Fibroblast of upper back skin (primary cell): ENCODE measurements around the gene SPRYD7.
"Not testable (repeated sequence)": the region's sequence is repeated elsewhere in the genome, so short reads cannot be mapped to it uniquely, and the experiment has no call there.

Experiments
- DNase-seq: peaks from one replicate; pipeline ENCODE4 v3.0.0-alpha.2; 2013

SPRYD7 gene

DNA sequence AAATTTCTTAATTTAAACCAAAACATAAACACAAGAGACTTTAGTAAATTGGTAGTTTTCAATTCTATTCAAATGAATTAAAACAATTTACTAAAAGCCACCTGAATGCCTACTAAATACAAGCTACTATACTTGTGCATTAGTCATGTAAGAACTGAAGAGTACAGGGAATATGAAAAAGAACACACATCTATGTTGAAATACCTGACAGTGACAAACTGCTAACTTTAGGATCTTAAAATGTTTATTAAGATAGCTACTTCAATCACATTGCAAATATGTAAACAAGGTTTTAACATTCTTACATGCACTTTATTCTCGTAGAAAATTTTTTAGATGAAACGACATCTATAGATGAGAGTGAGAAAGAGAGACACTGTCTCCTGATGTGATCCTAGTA is 4.1 kb downstream of the SPRYD7 start:
- DNase-seq, result no peak

DNA sequence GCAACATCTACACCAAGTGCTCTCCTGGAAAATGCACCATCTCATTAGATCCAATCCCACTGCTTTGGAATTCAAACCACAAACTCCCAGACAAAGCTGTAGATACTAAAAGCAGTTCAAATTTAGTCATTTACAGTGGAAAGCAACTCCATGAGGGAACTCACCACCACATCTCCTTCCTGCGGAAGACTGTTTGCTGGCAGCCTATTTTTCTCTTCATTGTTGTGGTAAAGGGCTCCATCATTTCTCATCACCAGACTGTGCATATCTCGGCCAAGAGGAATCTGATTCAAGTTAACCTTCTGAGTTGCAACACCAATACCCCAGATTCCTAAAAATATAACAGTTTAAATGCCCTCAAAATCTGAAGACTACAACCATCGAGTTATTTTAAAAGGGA is 8.4 kb downstream of the SPRYD7 start:
- DNase-seq, result peak; percentile 90

DNA sequence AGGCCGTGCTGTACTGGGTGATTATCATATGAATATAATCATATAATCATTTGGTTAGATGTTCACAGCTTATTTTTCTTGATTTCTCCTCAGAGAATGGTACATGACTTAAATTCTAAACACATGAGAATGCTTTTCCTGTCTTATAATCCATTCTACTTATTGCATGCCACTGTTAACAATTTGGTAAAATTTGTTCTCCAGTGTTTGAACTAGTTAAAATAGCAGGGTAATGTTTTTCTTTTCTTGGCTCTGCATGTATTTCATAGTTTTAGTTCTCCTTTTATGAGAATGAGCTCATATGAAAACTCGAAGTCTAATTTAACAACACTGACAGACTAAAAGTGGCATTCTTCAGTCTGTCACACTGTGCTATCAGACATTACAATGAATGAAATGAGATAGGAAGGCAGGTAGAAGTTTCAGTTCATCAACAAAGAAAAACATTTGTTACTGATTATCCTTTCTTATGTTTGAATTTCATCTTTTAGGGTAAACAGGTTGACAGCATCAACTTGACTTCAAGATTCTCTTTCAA is 10.2 kb downstream of the SPRYD7 start:
- no peak for DNase-seq

DNA sequence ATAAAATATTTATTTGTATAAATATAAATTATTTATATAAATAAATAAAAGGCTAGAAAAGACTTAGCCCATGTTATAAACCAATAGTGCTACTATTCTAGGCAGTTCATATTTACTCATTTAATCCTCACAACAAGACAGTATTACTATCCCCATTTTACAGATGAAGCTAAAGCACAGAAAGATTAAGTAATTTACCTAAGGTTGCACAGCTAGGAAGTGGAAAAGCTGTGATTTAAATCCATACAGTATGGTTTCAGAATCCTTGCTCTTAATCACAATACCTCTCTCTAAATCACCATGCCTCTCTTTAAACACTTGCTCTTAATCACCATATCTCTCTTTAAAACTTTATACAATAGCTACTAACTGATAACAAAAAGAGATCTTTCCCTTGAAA is 13.8 kb downstream of the SPRYD7 start:
- DNase-seq, result no peak

DNA sequence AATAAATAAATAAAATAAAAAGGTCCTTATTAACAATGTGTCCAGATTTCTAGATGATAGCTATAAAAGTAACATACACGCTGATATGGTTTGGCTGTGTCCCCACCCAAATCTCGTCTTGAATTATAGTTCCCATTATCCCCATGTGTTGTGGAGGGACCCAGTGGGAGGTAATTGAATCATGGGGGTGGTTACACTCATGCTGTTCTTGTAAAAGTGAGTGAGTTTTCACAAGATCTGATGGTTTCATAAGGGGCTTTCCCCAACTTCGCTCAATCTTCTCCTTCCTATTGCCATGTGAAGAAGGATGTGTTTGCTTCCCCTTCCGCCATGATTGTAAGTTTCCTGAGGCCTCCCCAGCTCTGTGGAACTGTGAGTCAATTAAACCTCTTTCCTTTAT is 15.2 kb downstream of the SPRYD7 start:
- DNase-seq, result not testable (repeated sequence)

DNA sequence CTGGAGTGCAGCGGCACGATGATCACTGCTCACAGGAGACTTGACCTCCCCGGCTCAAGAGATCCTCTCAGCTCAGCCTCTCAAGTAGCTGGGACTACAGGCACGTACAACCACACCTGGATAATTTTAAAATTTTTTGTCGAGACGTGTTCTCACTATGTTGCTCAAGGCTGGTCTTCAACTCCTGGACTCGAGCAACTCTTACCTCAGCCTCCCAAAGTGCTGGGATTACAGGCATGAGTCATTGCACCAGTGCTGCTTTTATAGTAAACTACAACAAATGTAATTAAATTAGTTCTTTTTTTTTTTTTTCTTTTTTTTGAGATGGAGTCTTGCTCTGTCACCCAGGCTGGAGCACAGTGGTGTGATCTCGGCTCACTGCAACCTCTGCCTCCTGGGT is 18.0 kb downstream of the SPRYD7 start:
- DNase-seq, result not testable (repeated sequence)

DNA sequence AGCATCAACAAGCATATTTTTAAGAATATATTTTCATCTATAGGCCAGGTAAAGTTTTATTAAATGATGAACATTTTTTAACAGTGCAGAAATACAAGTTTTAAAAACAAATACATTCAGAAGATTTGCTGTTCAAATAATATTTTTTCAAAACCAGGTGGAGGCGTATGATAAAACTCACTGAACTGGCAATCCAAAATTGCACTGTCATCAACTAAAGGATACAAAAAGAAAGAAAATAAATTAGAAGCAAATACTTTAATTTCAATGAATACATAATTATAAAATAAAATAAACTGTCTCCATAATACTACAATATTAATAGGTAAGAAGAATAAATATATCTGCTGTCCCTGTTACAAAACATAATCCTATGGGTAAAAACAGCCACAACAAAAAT is 21.2 kb downstream of the SPRYD7 start:
- DNase-seq, result no peak

DNA sequence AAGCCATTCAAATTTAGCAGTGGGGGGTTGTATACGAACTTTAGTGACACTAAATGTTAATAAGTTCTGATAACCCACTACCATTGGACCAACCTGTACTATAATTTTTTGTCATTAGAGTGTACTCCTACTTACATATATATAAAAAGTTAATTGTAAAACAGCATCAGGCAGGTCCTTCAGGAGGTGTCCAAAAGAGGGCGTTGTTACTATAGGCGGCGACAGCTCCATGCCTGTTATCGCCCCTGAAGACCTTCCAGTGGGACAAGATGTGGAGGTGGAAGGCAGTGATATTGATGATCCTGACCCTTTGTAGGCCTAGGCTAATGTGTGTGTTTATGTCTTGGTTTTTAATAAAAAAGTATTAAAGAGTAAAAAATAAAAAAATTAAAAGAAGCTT is 27.5 kb downstream of the SPRYD7 start:
- DNase-seq, result no peak

DNA sequence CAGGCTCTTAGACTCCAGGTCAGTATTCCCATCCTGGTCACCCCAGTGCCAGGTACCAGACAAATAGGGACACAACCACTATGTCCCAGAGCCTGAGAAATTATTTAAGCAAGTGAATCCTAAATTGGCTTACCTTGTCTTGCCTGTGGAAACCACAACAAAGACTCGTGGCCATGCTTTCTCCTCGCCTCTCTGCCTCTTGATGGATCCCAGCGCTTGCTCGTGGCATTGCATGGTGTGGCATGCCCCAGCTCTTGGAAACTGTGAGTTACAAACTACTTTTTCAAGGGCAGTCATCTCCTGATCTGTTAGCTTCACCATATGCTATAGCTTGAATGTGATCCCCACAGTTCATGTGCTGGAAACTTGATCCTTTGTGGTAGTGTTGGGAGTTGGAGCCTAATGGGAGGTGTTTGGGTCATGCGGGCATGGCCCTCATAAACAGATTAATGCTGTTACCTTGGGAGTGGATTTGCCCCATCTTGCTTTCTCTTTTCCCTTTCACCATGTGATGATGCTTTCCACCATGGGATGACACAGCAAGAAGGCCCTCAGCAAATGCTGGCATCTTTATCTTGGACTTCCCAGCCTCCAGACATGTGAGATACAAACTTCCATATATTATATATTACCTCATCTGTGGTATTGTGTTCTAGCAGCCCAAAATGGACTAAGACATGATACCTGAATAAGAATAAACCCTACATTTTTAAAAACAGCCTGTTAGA is 31.2 kb downstream of the SPRYD7 start:
- no peak for DNase-seq

DNA sequence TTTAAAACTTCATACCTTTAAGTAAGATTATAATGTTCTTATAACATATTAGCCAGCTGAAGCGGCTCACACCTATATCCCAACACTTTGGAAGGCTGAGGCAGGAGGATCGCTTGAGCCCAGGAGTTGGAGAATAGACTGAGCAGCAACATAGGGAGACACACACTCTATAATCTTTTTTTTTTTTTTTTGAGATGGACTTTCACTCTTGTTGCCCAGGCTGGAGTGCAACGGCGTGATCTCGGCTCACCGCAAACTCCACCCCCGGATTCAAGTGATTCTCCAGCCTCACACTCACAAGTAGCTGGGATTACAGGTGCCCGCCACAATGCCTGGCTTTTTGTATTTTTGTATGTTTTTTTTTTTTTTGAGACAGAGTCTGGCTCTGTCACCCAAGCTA is 37.3 kb downstream of the SPRYD7 start:
- DNase-seq, result no peak

DNA sequence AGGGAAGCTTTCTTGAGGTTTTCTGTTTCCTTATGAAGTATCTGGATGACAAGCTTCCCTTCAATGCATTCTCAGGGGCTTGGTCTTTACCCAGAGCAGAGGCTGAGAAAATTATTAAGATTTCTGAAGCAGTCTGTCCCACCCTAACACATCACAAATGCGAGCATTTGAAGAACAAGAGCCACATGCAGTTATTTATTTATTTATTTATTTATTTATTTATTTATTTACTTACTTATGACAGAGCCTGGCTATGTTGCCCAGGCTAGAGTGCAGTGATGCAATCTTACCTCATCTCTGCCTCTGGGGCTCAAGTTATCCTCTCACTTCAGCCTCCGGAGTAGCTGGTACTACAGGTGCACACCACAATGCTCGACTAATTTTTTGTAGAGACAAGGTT is 38.4 kb downstream of the SPRYD7 start:
- DNase-seq, result no peak

DNA sequence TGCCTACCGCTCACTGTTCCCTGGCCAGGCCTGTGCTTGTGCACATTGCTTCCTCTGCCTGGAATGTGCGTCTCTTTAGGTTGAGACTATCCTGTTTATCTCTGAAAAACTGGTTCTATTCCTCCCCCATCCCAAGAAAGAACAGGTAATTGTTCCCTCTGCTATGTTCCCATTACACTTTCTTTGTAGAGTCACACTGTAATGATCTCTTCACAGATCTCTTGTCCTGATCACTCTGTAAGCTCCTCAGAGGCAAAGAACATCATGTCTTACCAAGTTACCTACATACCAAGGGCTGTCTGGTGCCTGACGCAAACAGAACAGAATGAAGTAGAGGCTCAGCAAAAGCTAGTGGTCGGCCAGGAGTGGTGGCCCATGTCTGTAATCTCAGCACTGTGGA is 40.3 kb downstream of the SPRYD7 start:
- DNase-seq, result no peak

DNA sequence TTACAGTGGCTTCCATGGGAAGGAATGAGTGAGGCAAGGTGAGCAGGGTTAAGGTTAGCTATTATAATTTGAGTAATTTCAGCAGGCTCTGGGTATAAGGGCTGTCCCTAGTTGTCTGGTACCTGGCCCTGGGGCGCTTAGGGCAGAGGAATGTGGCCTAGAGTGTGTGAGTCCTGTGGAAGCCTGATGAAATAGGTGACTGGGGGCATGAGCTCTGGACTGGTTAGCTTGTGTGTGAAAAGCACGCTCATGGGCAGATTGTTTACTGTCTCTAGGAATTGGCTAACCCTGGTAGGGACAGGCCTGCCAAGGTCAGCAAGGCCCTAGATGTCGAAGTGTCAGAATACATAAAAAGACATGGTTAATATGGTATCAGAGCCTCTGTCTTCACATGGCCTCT is 42.5 kb downstream of the SPRYD7 start:
- DNase-seq, result no peak

DNA sequence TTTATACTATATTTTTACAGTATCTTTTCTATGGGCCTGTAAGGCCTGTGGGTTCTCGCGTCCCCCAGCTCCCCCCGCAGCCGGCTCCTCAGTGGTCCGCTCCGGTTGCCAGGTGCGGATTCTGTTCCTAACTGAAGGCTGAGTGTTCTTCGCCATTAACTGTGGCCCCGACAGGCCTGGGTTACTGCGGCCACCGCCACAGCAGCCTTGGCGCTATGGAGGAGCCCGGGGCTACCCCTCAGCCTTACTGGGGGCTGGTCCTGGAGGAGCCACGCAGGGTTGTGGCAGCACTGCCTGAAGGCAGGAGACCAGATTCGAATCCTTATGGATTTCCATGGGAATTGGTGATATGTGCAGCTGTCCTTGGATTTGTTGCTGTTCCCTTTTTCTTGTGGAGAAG is 45.8 kb downstream of the SPRYD7 start:
- DNase-seq, result no peak

DNA sequence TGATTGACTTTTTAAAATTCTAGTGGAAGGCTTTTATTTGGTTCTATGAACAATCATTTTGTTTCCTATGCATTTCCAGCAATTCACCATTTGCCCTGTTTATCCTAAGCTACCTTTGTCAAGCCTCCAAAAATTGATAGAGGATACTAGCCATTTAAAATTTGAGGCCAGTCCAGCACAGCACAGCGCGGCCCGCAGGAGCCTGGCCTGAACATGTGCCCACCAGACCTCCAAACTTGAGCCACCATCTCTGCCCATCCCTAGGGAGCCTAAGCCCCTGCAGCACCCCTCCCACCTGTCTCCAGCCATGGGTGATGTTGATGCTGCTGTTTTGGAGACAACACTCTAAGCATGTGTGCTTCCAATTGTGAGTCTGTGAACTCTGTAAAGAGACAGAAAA is 57.5 kb downstream of the SPRYD7 start:
- DNase-seq, result no peak

DNA sequence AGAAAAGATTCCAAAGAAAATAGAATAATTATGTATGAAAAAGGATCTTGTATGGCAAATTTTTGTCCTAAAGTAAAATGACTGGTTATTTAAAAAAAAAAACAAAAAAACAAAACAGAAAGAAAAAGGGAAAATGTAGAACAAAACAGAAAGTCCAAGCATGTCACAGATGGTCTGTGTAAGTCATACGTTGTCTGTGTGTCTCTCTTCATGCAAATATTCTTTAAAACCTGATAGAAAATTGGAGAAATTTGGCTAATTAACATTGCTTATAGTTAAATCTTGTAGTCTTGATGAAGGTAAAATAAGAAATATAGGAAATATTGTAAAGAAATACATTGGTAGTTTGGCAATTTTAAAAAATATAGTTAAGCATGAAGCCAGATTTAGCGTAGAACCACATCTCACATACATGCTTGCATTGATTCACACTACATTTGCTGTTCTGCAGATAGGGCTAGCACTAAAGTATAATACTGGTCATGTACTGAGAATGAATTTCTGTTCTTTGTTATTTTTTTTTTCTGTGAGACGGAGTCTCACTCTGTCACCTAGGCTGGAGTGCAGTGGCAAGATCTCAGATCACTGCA is 58.4 kb downstream of the SPRYD7 start:
- DNase-seq, result no peak

DNA sequence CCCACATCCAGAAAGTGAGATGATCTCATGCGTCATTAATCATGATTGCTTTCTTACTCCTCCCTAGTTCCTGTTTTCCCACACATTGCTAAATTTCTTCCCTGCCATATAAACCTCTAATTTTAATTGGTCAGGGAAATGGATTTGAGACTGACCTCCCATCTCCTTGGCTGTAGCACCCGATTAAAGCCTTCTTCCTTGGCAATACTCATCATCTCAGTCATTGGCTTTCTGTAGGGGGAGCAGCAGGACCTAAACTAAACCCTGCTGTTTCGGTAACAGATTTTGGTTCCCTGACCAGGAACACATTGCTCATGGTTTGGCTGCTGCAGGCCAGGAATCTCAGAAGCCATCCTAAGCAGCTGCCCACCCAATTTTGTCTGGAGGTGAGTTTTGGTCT is 61.7 kb downstream of the SPRYD7 start:
- DNase-seq, result no peak

DNA sequence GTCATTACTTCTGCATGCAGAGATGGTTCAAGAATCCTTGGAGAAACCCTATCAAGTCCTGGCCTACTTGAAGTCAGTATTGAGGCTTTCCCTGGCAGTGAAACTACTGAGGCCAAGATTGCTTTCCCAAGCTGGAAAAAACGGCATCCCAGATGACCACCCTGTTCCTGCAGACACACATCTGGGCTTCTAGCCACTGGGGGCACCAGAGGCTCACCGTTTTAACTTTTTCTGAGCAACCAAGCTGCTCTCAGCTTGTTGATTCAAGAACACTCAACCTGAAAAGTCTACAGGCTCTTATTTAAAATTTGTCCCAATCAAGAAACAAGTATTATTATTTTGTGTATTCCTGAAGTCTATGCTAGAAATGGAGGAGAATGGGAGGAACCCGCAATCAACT is 66.6 kb downstream of the SPRYD7 start:
- peak; percentile 13 for DNase-seq

DNA sequence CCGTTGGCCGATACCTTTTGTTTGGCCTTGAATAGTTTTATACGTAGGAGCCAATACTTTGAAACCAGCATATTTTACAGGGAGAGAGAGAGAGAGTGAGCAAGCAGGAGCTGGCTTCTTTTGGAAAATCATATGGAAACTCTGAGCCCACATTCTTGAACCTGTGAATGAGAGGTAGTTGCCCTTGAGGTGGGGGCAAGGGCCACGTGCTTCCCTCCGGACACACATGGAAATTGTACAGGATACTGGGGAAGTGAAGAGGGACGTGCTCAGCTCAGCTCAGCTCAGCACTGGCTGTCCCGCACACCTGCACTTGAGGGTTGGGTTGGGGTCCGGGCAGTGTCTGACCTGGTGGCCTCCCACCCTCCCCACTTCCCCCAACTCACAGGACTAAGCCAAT is 68.3 kb downstream of the SPRYD7 start:
- DNase-seq, result no peak

DNA sequence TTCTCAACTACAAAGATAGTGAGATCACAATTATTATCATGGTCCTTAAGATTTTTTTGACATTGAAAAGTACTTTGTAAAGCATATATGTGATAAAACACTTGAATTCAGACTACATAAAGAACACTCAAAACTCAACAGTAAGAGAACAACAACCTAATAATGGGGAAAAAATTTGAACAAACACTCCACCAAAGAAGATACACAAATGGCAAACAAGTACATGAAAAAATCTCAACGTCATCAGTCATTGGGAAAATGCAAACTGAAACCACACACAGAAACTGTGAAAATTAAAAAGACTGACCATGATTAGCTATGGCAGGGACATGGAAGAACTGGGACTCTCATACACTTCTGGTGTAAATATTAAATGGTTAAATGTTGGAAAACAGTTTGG is 70.9 kb downstream of the SPRYD7 start:
- DNase-seq, result no peak

DNA sequence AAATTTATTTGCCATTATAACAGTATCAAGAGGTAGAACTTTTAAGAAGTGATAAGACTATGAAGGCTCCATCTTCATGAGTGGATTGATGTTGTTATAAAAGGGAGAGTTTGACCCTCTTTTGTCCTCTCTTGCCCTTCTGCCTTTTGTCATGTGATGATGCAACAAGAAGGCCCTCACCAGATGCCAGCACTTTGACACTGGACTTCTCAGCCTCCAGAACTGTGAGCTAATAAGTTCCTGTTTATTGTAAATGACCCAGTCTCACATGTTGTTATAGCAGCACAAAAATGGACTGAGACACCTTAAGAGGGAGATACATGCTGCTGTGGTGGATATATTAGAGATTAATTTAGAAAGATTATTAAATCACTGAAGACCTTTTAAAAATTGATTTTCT is 71.6 kb downstream of the SPRYD7 start:
- no peak for DNase-seq
